Subcutaneous preadipocyte (primary cell): ENCODE measurements around the gene WNT2. TPM values are rescaled to one million over a fixed set of nuclear protein-coding genes. Genes with fewer than 3 reads are reported as not detected.

ENCODE experiments used
- small RNA-seq: library from RNA; depleted of rRNA; stranded (forward); fragments of <200 nt; gene quantifications from one replicate; pipeline ENCODE3, GENCODE V24; 2012
- total RNA-seq: library from RNA; depleted of rRNA; stranded (reverse); fragments of >200 nt; gene quantifications from 2 replicates; pipeline ENCODE4 v1.2.3, GENCODE V29; 2012

The WNT2 gene
- total RNA-seq = 0.39 and 0.73 TPM in 2 replicates

GRCh38 chr7:117322741-117323304 is at the start of gene WNT2:
WNT2 (minus strand) TSS chr7:117323058; CDS start chr7:117322989, 69 bp downstream.

Small RNA genes within 50 kb of the gene (small RNA-seq; reads per million reads assigned to genes)
- not detected for gene MTCYBP6

Other genes with a start within 250 kb of the WNT2 start
- gene ASZ1, start 104.4 kb upstream of the WNT2 start, total RNA-seq = not detected in 2 replicates
- not detected in 2 replicates for gene CFTR, start 157.0 kb upstream of the WNT2 start, total RNA-seq